ENCODE measurements around the gene SMIM30. TPM values are rescaled to one million over a fixed set of nuclear protein-coding genes. Genes with fewer than 3 reads are reported as not detected.
A peak's percentile ranks its signal among the peaks of the same experiment; 100 is the strongest.

SMIM30 gene
- total RNA-seq, 1 experiment from 2014 or later = 32.3 TPM

- no peak overlapping the region for H4K91ac ChIP-seq (ENCODE audit: insufficient read length, low read depth, low read length)
- H3K36me3 Mint-ChIP-seq (ENCODE audit: insufficient read depth in 1 of 3, low read depth in 3 of 3) = peaks cover 0 to 20% (median 19%) of the 10 kb centered on the region in 3 experiments; a peak in 5 of 7 replicates
- H2BK5ac ChIP-seq (ENCODE audit: insufficient read length, low read length) = no peak overlapping the region
- no peak overlapping the region for H3K27ac Mint-ChIP-seq
- peak; percentile 45 for TF ChIP-seq CTCF (conservative IDR thresholded peaks at IDR 0.05)
- H3K18ac ChIP-seq (ENCODE audit: insufficient read length, low read depth, low read length) = no peak overlapping the region
- no peak overlapping the region for H4K5ac ChIP-seq (ENCODE audit: insufficient read length, low read depth, low read length)
- no peak overlapping the region for H3K4me3 Mint-ChIP-seq
- no peak overlapping the region for H2BK15ac ChIP-seq (ENCODE audit: low read depth, low read length)
- H3K27me3 Mint-ChIP-seq (ENCODE audit: low read depth) = peaks cover under 1% of the 10 kb centered on the region
- H3K9me3 ChIP-seq (ENCODE audit: control insufficient read depth, low read depth, low read length) = no peaks in the 10 kb centered on the region
- H3K9me3 Mint-ChIP-seq = no peaks in the 10 kb centered on the region
- H3K4me1 ChIP-seq (ENCODE audit: insufficient read depth, low read length) = no peaks in the 10 kb centered on the region; the same call in 1 of the 2 replicates
- H3K79me1 ChIP-seq (ENCODE audit: insufficient read depth, low read depth, low read length, poor library complexity, severe bottlenecking) = no peaks in the 10 kb centered on the region
- no peak overlapping the region for H3K27ac ChIP-seq (ENCODE audit: insufficient read length, low read depth, low read length)
- H3K4me2 ChIP-seq (ENCODE audit: insufficient read depth, insufficient read length, low read length) = no peak overlapping the region
- H2BK12ac ChIP-seq (ENCODE audit: insufficient read length, low read depth, low read length) = no peak overlapping the region
- no peak overlapping the region for H3T11ph ChIP-seq (ENCODE audit: low read length)
- H4K20me1 ChIP-seq (ENCODE audit: control insufficient read depth, insufficient read depth, insufficient read length) = no peaks in the 10 kb centered on the region
- H3K27me3 ChIP-seq (ENCODE audit: insufficient read depth, low read length) = no peaks in the 10 kb centered on the region
- H2BK20ac ChIP-seq (ENCODE audit: low read depth, low read length, poor library complexity, severe bottlenecking) = no peak overlapping the region
- no peak overlapping the region for H3K9ac ChIP-seq (ENCODE audit: extremely low read depth, insufficient read length, low read length)
- no peak overlapping the region for H3K4ac ChIP-seq (ENCODE audit: low read depth, low read length)
- H4K8ac ChIP-seq (replicated peaks; ENCODE audit: insufficient read length, low read depth, low read length) = no peak overlapping the region
- H2AK5ac ChIP-seq (ENCODE audit: insufficient read length, low read length) = no peak overlapping the region
- H3K56ac ChIP-seq (ENCODE audit: insufficient read length, low read depth, low read length) = no peak overlapping the region
- no peaks in the 10 kb centered on the region for H3K79me2 ChIP-seq (ENCODE audit: insufficient read depth, low read length)
- no peak overlapping the region for H3K23ac ChIP-seq (ENCODE audit: insufficient read length, low read depth, low read length)
- peaks cover 9 to 20% of the 10 kb centered on the region in 2 experiments for H3K4me1 Mint-ChIP-seq
- H2AFZ ChIP-seq (ENCODE audit: low read length) = no peak overlapping the region
- H2BK120ac ChIP-seq (ENCODE audit: low read depth, low read length, poor library complexity, severe bottlenecking) = no peak overlapping the region
- H3K23me2 ChIP-seq (ENCODE audit: insufficient read length, low read depth, low read length, poor library complexity, severe bottlenecking) = peaks cover 4% of the 10 kb centered on the region
- no peak overlapping the region for H3K14ac ChIP-seq (ENCODE audit: insufficient read depth, low read length)
- peak; percentile 34 for DNase-seq
- no CpG with 5 or more reads among the region's 2 CpGs for WGBS (ENCODE audit: extremely low coverage, insufficient read length, low lambda C conversion rate)
Observed at GRCh38 chr7:113113912-113114311, 4.4 kb downstream of the SMIM30 start.

Measured in H9 (cell line).